A549 (cell line): ENCODE results near the gene KRT81. TPM values are rescaled to one million over a fixed set of nuclear protein-coding genes. Genes with fewer than 3 reads are reported as not detected.

Source experiments
- ATAC-seq, 2 experiments: fragments of 200-7000 bp in 1 of 2; fragments of >200 bp in 1 of 2; cut with Nextera tagmentation in 1 of 2; cut with Tn5 transposase in 1 of 2; 3 replicates each; pipeline versions ENCODE4 v1.8.0 to v1.9.1; 2018 to 2020; ENCODE audit warnings: mild to moderate bottlenecking in 1 of 2, moderate library complexity in 1 of 2
- CTCF ChIA-PET: fragments of 300-600 bp; sonication (Branson Sonifier 250); formaldehyde crosslinking; extraction: SDS; loops from one replicate; lab custom pipeline; 2021; ENCODE audit warnings: antibody characterized with exemption, inconsistent platforms; lab: Yijun Ruan, JAX
- POLR2A ChIA-PET: fragments of 350-600 bp; formaldehyde crosslinking; extraction: SDS; loops from one replicate; lab custom pipeline; 2021; ENCODE audit warnings: antibody characterized with exemption, inconsistent platforms; lab: Yijun Ruan, JAX
- DNase-seq, 2 experiments: peaks; one replicate each; pipeline versions ENCODE4 v3.0.0 to v3.0.0-alpha.2; 2011 to 2016; ENCODE audit warnings: low read depth in 1 of 2, low spot score in 1 of 2
- FAIRE-seq: peaks from 2 replicates; lab custom pipeline; 2011; peaks lifted over from hg19 to GRCh38; lab: Jason Lieb, UNC
- H3K27ac ChIP-seq, 2 experiments: fragments of >200 bp; sonication (Bioruptor Twin); formaldehyde crosslinking; 3 replicates each; pipeline ENCODE4 v1.5.1; 2016 to 2017
- H3K4me1 ChIP-seq: fragments of >200 bp; sonication (Bioruptor Twin); formaldehyde crosslinking; 3 replicates; pipeline ENCODE4 v1.6.1; 2016
- H3K4me2 ChIP-seq: fragments of >200 bp; sonication (Bioruptor Twin); formaldehyde crosslinking; 3 replicates; pipeline ENCODE4 v1.6.1; 2016
- H3K4me3 ChIP-seq: fragments of >200 bp; sonication (Bioruptor Twin); formaldehyde crosslinking; 3 replicates; pipeline ENCODE4 v1.5.1; 2016
- H3K9me3 ChIP-seq: fragments of >200 bp; sonication (Bioruptor Twin); formaldehyde crosslinking; 3 replicates; pipeline ENCODE4 v1.6.1; 2016
- CHD2 ChIP-seq: fragments of 150-350 bp; IDR thresholded peaks from 2 replicates; pipeline ENCODE4 v1.6.1; 2014; ENCODE audit warnings: low read length; ENCODE audit not compliant: partially characterized antibody
- EHF ChIP-seq: fragments of 250-450 bp; sonication (Bioruptor Pico); IDR thresholded peaks from 2 replicates; pipeline ENCODE4 v1.5.0; 2020; ENCODE audit warnings: mild to moderate bottlenecking
- EP300 ChIP-seq, 2 experiments: fragments of >200 bp; sonication (Bioruptor Twin); formaldehyde crosslinking; IDR thresholded peaks; 2 replicates in 1 of 2; 3 replicates in 1 of 2; pipeline ENCODE4 v1.6.1; 2016 to 2017
- ESRRA ChIP-seq: fragments of 150-350 bp; IDR thresholded peaks from 2 replicates; pipeline ENCODE4 v1.6.1; 2014; ENCODE audit warnings: mild to moderate bottlenecking, low read length, borderline replicate concordance
- FOSB ChIP-seq: fragments of 250-450 bp; sonication (Bioruptor Pico); IDR thresholded peaks from 2 replicates; pipeline ENCODE4 v1.5.0; 2020; ENCODE audit warnings: mild to moderate bottlenecking, moderate library complexity
- FOSL2 ChIP-seq, 2 experiments: fragments of 450-650 bp in 1 of 2; fragments of >200 bp in 1 of 2; sonication (Bioruptor Twin) in 1 of 2; formaldehyde crosslinking; IDR thresholded peaks; 2 replicates each; pipeline versions ENCODE4 v1.5.0 to v1.6.1; 2016 to 2020; ENCODE audit warnings: mild to moderate bottlenecking in 1 of 2, moderate library complexity in 1 of 2
- HOXA7 ChIP-seq: fragments of 250-450 bp; sonication (Bioruptor Pico); IDR thresholded peaks from 2 replicates; pipeline ENCODE4 v1.5.0; 2020; ENCODE audit warnings: mild to moderate bottlenecking, moderate library complexity
- HOXB5 ChIP-seq: fragments of 250-450 bp; sonication (Bioruptor Pico); IDR thresholded peaks from 2 replicates; pipeline ENCODE4 v1.5.0; 2020; ENCODE audit warnings: mild to moderate bottlenecking, moderate library complexity
- JUN ChIP-seq, 2 experiments: fragments of >200 bp; sonication (Bioruptor Twin); formaldehyde crosslinking; IDR thresholded peaks; 2 replicates in 1 of 2; 3 replicates in 1 of 2; pipeline ENCODE4 v1.6.1; 2016 to 2017
- NPAS2 ChIP-seq: fragments of 250-450 bp; sonication (Bioruptor Pico); IDR thresholded peaks from 2 replicates; pipeline ENCODE4 v1.8.0; 2022; ENCODE audit warnings: mild to moderate bottlenecking, moderate library complexity, borderline replicate concordance
- POLR2AphosphoS2 ChIP-seq: conservative IDR thresholded peaks from 2 replicates; pipeline ENCODE4 v1.6.1; 2012; ENCODE audit warnings: low read length, improper control_type of control experiment, inconsistent platforms
- RCOR1 ChIP-seq: fragments of 150-350 bp; IDR thresholded peaks from 2 replicates; pipeline ENCODE4 v1.6.1; 2014; ENCODE audit warnings: antibody characterized with exemption, low read length, low read depth
- RNF2 ChIP-seq: fragments of 200-600 bp; sonication (generic); IDR thresholded peaks from 2 replicates; pipeline ENCODE4 v1.6.1; 2016; ENCODE audit warnings: low read depth, mild to moderate bottlenecking, antibody characterized with exemption, moderate library complexity, borderline replicate concordance
- TFCP2L1 ChIP-seq: fragments of 250-450 bp; sonication (Bioruptor Pico); IDR thresholded peaks from 2 replicates; pipeline ENCODE4 v1.5.0; 2021; ENCODE audit warnings: mild to moderate bottlenecking
- TP53 ChIP-seq: fragments of 250-450 bp; sonication (Bioruptor Pico); IDR thresholded peaks from 2 replicates; pipeline ENCODE4 v1.5.0; 2021; ENCODE audit warnings: mild to moderate bottlenecking, moderate library complexity
- ZSCAN20 ChIP-seq: fragments of 250-450 bp; sonication (Bioruptor Pico); IDR thresholded peaks from 2 replicates; pipeline ENCODE4 v1.8.0; 2022; ENCODE audit warnings: mild to moderate bottlenecking, moderate library complexity
- WGBS: methylation state at CpG from one replicate; pipeline ENCODE4 v1.1.6; 2017; ENCODE audit errors: missing lambda C conversion rate; 5-methylcytosine and 5-hydroxymethylcytosine counted together
- polyA plus RNA-seq, 4 experiments: library from polyadenylated mRNA; depleted of rRNA in 3 of 4; stranded (reverse); fragments of >200 nt; fragmentation: RNase III in 1 of 4; extraction: RNeasy Plus Mini Kit Qiagen cat#74134 plus additional on column Dnase treatment in 1 of 4; gene quantifications; 2 replicates in 3 of 4; 3 replicates in 1 of 4; pipeline ENCODE4 v1.2.3, GENCODE V29; 2011 to 2017
- TF ChIP-seq, protein P1 (sequence below): fragments of >200 bp; sonication (Bioruptor Twin); formaldehyde crosslinking; IDR thresholded peaks from 3 replicates; pipeline ENCODE4 v1.5.1; 2016
- TF ChIP-seq, protein P2 (sequence below): fragments of 250-450 bp; sonication (Bioruptor Pico); IDR thresholded peaks from 2 replicates; pipeline ENCODE4 v1.5.0; 2020; ENCODE audit warnings: low read depth, mild to moderate bottlenecking, moderate library complexity
- TF ChIP-seq, protein P3 (sequence below): IDR thresholded peaks from 2 replicates; pipeline ENCODE4 v1.6.1; 2012
- TF ChIP-seq, protein P4 (sequence below): fragments of >200 bp; sonication (Bioruptor Twin); formaldehyde crosslinking; IDR thresholded peaks from 3 replicates; pipeline ENCODE4 v1.6.1; 2016

The KRT81 gene
- polyA plus RNA-seq, 2 of the 4 experiments (the other 2 are of a cell fraction): 1,799 to 3,643 TPM

DNA sequence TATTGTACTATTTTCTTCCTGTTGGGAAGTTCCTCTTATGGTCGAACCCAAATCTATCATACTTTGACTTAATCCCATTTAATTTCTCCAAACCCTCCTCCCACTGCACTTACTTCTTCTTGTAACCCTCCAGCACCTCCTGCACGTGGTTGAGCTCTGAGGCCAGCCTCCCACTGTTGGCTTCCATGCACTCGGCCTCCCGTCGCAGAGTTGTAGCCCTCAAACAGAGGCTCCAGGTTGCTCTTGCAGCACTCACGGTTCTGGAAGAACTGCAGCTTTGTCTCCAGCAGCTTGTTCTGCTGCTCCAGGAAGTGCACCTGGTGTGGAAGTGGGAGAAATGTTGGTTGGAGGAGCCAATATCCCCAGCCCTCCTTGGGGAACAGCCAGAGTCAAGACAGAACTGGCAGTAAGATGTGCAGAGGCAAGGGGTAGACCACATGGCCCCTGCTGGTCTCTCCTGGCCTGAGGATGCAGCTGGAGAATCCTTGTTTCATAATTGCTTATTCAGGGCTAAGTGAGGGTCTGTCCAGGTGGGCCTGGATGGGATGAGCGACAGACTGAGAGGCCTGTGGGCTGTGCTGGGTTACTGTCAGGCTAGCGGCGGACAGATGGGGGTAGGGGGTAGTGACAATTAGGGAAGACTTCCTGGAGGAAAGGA, 35.3 kb downstream of the KRT81 start (continued):
- TF ChIP-seq, protein P1, sequence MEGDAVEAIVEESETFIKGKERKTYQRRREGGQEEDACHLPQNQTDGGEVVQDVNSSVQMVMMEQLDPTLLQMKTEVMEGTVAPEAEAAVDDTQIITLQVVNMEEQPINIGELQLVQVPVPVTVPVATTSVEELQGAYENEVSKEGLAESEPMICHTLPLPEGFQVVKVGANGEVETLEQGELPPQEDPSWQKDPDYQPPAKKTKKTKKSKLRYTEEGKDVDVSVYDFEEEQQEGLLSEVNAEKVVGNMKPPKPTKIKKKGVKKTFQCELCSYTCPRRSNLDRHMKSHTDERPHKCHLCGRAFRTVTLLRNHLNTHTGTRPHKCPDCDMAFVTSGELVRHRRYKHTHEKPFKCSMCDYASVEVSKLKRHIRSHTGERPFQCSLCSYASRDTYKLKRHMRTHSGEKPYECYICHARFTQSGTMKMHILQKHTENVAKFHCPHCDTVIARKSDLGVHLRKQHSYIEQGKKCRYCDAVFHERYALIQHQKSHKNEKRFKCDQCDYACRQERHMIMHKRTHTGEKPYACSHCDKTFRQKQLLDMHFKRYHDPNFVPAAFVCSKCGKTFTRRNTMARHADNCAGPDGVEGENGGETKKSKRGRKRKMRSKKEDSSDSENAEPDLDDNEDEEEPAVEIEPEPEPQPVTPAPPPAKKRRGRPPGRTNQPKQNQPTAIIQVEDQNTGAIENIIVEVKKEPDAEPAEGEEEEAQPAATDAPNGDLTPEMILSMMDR: no peak
- TF ChIP-seq ZSCAN20: no peak

- TF ChIP-seq POLR2AphosphoS2: peak; percentile 97
- no peak for TF ChIP-seq FOSL2 (IDR thresholded peaks at IDR 0.05)
- TF ChIP-seq FOSL2 (CRISPR knock-in tag; IDR thresholded peaks at IDR 0.05): no peak; the same call in 1 of the 2 replicates
- 0 out of 2 replicates have a peak, but pooled peaks have one; percentile 1 for TF ChIP-seq ESRRA
- peak; percentile 17; the same call in 1 of the 2 replicates for TF ChIP-seq EHF (CRISPR knock-in tag)
- TF ChIP-seq TFCP2L1 (CRISPR knock-in tag): peak; percentile 64
- peak in 1 of 2 experiments; percentile 56; a peak in 2 of 5 replicates for TF ChIP-seq JUN (IDR thresholded peaks at IDR 0.05)
- TF ChIP-seq TP53 (CRISPR knock-in tag): peak; percentile 83
- TF ChIP-seq, protein P2, sequence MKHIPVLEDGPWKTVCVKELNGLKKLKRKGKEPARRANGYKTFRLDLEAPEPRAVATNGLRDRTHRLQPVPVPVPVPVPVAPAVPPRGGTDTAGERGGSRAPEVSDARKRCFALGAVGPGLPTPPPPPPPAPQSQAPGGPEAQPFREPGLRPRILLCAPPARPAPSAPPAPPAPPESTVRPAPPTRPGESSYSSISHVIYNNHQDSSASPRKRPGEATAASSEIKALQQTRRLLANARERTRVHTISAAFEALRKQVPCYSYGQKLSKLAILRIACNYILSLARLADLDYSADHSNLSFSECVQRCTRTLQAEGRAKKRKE: 0 out of 2 replicates have a peak, but pooled peaks have one; percentile 19
- TF ChIP-seq, protein P3, sequence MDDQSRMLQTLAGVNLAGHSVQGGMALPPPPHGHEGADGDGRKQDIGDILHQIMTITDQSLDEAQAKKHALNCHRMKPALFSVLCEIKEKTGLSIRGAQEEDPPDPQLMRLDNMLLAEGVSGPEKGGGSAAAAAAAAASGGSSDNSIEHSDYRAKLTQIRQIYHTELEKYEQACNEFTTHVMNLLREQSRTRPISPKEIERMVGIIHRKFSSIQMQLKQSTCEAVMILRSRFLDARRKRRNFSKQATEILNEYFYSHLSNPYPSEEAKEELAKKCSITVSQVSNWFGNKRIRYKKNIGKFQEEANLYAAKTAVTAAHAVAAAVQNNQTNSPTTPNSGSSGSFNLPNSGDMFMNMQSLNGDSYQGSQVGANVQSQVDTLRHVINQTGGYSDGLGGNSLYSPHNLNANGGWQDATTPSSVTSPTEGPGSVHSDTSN: peak; percentile 67; the same call in 1 of the 2 replicates
- peak; percentile 10 for TF ChIP-seq CHD2
- TF ChIP-seq EP300 (IDR thresholded peaks at IDR 0.05): no peak
- peak; percentile 89 for TF ChIP-seq HOXA7
- TF ChIP-seq, protein P4, sequence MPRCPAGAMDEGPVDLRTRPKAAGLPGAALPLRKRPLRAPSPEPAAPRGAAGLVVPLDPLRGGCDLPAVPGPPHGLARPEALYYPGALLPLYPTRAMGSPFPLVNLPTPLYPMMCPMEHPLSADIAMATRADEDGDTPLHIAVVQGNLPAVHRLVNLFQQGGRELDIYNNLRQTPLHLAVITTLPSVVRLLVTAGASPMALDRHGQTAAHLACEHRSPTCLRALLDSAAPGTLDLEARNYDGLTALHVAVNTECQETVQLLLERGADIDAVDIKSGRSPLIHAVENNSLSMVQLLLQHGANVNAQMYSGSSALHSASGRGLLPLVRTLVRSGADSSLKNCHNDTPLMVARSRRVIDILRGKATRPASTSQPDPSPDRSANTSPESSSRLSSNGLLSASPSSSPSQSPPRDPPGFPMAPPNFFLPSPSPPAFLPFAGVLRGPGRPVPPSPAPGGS: 0 out of 3 replicates have a peak, but pooled peaks have one; percentile 23
- TF ChIP-seq NPAS2 (CRISPR knock-in tag): no peak
- TF ChIP-seq RNF2: no peak
- peak; percentile 63 for TF ChIP-seq FOSB (CRISPR knock-in tag)
- peak; percentile 32; the same call in 1 of the 2 replicates for TF ChIP-seq HOXB5
- TF ChIP-seq RCOR1: no peak
- TF ChIP-seq, all 56 proteins: peak for 13
- Histone ChIP-seq H3K27ac (peak overlapping the region; percentile 69 to 97), H3K4me1 (peaks cover 71% of the 10 kb centered on the region), H3K4me2 (no peak overlapping the region), H3K4me3 (no peak overlapping the region), H3K9me3 (no peaks in the 10 kb centered on the region)
- POLR2A ChIA-PET: interaction anchor here (0.6 to 18.5 kb wide), 11 partner anchors 11 to 625 kb away, joined by 3 to 383 read pairs (median 4); partner anchors contain the start of gene KRT86
- ATAC-seq (peak in 1 of 2 experiments; percentile 2; a peak in 3 of 6 replicates), DNase-seq (no peak), FAIRE-seq (no peak)
- CTCF ChIA-PET: interaction anchor here (1.0 to 14.8 kb wide), 13 partner anchors 10 to 625 kb away, joined by 3 to 321 read pairs (median 6); partner anchors contain the start of gene KRT86
- 65% methylated on average over 7 of the region's 7 CpGs for WGBS
Observed at GRCh38 chr12:52254965-52255751, 36.2 kb downstream of the KRT81 start.
